DOHH2 (cell line): ENCODE results near the gene FOXO6.

Source experiments
- CTCF ChIP-seq: fragments of 200-600 bp; sonication (generic); IDR thresholded peaks from one replicate; pipeline ENCODE4 v1.5.1; 2014; ENCODE audit warnings: antibody characterized with exemption, mild to moderate bottlenecking, low read depth, low read length; ENCODE audit not compliant: poor library complexity, severe bottlenecking
- EZH2phosphoT487 ChIP-seq: fragments of 200-600 bp; sonication (generic); IDR thresholded peaks from 2 replicates; pipeline ENCODE4 v1.6.1; 2017; ENCODE audit warnings: borderline replicate concordance, mild to moderate bottlenecking, antibody characterized with exemption, low read length, moderate library complexity, mixed read lengths

GRCh38 chr1:41356752-41357151 is 4.5 kb upstream of the FOXO6 start:
- TF ChIP-seq CTCF: no peak
- no peak for TF ChIP-seq EZH2phosphoT487
